22Rv1 (cell line): Measurements from ENCODE around the gene RAB26.
"Not testable (repeated sequence)": the region's sequence is repeated elsewhere in the genome, so short reads cannot be mapped to it uniquely, and the experiment has no call there.

ENCODE experiments used
- CTCF ChIP-seq: fragments of 450-650 bp; IDR thresholded peaks from 2 replicates; pipeline ENCODE4 v1.5.1; 2017; ENCODE audit warnings: mild to moderate bottlenecking
- ZFX ChIP-seq: fragments of 450-650 bp; IDR thresholded peaks from 2 replicates; pipeline ENCODE4 v1.6.1; 2017; ENCODE audit warnings: antibody characterized with exemption, borderline replicate concordance

DNA sequence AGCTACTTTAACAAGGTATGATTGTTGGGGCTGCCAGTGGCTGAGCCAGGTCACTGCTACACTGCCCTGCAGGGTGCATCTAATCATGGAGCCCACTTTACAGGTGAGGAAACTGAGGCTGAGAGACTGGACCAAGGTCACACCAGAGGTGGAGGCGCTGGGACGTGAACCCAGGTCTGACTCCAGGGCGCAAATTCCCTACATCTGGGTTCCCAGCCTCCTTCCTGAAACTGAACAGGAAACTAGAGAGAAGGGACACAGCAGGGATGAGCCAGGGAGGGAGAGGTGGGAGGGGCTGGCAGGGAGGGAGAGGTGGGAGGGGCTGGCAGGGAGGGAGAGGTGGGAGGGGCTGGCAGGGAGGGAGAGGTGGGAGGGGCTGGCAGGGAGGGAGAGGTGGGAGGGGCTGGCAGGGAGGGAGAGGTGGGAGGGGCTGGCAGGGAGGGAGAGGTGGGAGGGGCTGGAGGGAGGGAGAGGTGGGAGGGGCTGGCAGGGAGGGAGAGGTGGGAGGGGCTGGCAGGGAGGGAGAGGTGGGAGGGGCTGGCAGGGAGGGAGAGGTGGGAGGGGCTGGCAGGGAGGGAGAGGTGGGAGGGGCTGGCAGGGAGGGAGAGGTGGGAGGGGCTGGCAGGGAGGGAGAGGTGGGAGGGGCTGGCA lies 20.7 kb upstream of the RAB26 start:
- TF ChIP-seq CTCF, ZFX: not testable (repeated sequence)
